Measurements from ENCODE around the gene KRT16. TPM values are rescaled to one million over a fixed set of nuclear protein-coding genes. Genes with fewer than 3 reads are reported as not detected.

KRT16 gene
- total and polyA plus RNA-seq, 2 donors (not counting 1 experiment from before 2014, with no cell fraction given) = not detected

DNA sequence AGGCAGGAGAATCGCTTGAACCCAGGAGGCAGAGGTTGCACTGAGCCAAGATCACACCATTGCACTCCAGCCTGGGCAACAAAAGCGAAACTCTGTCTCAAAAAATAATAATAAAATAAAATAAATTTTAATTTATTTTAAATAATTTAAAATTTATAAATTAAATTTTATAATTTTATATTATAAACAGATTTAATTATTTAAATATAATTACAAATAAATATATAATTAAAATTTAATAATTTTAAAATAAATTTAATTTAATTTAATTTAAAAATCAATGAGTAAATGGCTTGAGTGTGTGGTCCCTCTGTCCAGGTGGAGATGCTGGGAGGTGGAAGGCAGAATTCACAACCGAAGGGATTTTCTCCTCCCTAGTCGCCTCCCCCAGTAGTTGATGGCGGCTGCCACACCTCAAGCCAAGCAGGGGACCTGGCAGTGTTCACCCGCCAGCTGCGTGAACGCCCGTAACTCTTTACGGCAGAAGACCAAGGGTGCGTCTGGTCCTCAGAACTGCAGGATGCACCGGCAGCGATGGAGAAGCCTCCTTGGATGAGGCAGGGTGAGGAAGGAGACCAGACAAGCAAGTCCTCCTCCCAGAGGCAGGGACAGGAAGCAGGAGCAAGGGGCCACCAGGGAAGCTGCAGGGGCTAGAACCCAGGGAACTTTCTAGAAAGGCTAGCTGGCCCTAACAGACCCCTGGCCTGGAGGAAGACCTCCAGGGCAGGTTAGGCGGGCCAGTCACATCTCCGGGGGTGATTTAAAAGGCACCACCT lies 34.7 kb upstream of the KRT16 start:
- peaks cover 9 to 18% of the 10 kb centered on the region in 2 donors for H3K4me1 ChIP-seq (ENCODE audit: control insufficient read depth in 2 of 2, insufficient read depth in 2 of 2, low read length in 2 of 2)
- Mint-ChIP-seq H3K4me3 (no peak overlapping the region), H3K4me1 (peaks cover 12% of the 10 kb centered on the region), H3K9me3 (ENCODE audit: insufficient read depth) (no peaks in the 10 kb centered on the region), H3K27me3 (no peaks in the 10 kb centered on the region), H3K27ac (no peak overlapping the region)
- intact Hi-C loops (cut with micrococcal nuclease) = loop anchor here (5.0 kb wide), 1 partner anchor 1025 kb away; no protein-coding TSS in a partner anchor
- WGBS (ENCODE audit: insufficient coverage) = 56% methylated on average over 8 of the region's 15 CpGs
- H3K4me3 ChIP-seq (ENCODE audit: control extremely low read depth in 1 of 5, extremely low read depth in 1 of 5, insufficient read depth in 1 of 5, low read depth in 2 of 5, low read length in 4 of 5) = no peak overlapping the region
- POLR2A ChIA-PET = interaction anchor here (1.6 kb wide), 1 partner anchor 19 kb away, joined by 6 read pairs; no protein-coding TSS in a partner anchor
- no peak for TF ChIP-seq EZH2 (IDR thresholded peaks at IDR 0.05; ENCODE audit: borderline replicate concordance, insufficient read depth, low read depth, low read length, poor library complexity, severe bottlenecking)
- TF ChIP-seq, protein P1, sequence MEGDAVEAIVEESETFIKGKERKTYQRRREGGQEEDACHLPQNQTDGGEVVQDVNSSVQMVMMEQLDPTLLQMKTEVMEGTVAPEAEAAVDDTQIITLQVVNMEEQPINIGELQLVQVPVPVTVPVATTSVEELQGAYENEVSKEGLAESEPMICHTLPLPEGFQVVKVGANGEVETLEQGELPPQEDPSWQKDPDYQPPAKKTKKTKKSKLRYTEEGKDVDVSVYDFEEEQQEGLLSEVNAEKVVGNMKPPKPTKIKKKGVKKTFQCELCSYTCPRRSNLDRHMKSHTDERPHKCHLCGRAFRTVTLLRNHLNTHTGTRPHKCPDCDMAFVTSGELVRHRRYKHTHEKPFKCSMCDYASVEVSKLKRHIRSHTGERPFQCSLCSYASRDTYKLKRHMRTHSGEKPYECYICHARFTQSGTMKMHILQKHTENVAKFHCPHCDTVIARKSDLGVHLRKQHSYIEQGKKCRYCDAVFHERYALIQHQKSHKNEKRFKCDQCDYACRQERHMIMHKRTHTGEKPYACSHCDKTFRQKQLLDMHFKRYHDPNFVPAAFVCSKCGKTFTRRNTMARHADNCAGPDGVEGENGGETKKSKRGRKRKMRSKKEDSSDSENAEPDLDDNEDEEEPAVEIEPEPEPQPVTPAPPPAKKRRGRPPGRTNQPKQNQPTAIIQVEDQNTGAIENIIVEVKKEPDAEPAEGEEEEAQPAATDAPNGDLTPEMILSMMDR (IDR thresholded peaks at IDR 0.05) = no peak
- no peaks in the 10 kb centered on the region for H3K36me3 ChIP-seq (replicated peaks in 1 of 2; ENCODE audit: control extremely low read depth in 1 of 2, control insufficient read depth in 1 of 2, extremely low read depth in 1 of 2, insufficient read depth in 2 of 2, low read length in 1 of 2)
- no peak for DNase-seq
- no peak for ATAC-seq (ENCODE audit: low read depth)
- peak overlapping the region; percentile 95 for H3K4me2 ChIP-seq (replicated peaks; ENCODE audit: low read depth, low read length, poor library complexity, severe bottlenecking)
- H3K9me3 ChIP-seq (ENCODE audit: control extremely low read depth in 1 of 3, control insufficient read depth in 2 of 3, insufficient read depth in 1 of 3, low read length in 2 of 3) = no peaks in the 10 kb centered on the region
- H2AFZ ChIP-seq (ENCODE audit: insufficient read depth, low read depth, low read length, poor library complexity, severe bottlenecking) = peak overlapping the region; percentile 91
- H4K20me1 ChIP-seq (ENCODE audit: control insufficient read depth, insufficient read depth, low read length, poor library complexity, severe bottlenecking) = no peaks in the 10 kb centered on the region
- CTCF ChIA-PET = interaction anchor here (0.8 to 11.9 kb wide), 20 partner anchors 18 to 1364 kb away, joined by 3 to 438 read pairs (median 4); no protein-coding TSS in a partner anchor
- H3K27ac ChIP-seq (ENCODE audit: low read length in 2 of 2) = no peak overlapping the region
- no peaks in the 10 kb centered on the region for H3K79me2 ChIP-seq (ENCODE audit: control insufficient read depth, insufficient read depth, low read length)
- H3K27me3 ChIP-seq (replicated peaks in 1 of 4; ENCODE audit: control extremely low read depth in 1 of 4, control insufficient read depth in 3 of 4, insufficient read depth in 4 of 4, low read length in 3 of 4) = peaks cover 0 to 5% (median 1%) of the 10 kb centered on the region in 4 experiments
- no peak overlapping the region for H3K9ac ChIP-seq (ENCODE audit: low read length)

Measured in B cell (primary cell).